Keratinocyte (primary cell): Measurements from ENCODE around the gene ALOX5AP. TPM values are rescaled to one million over a fixed set of nuclear protein-coding genes. Genes with fewer than 3 reads are reported as not detected.

ENCODE experiments used
- DNase-seq: peaks from one replicate; pipeline ENCODE4 v3.0.0-alpha.2; 2011; ENCODE audit warnings: low read depth, missing footprints, low spot score
- FAIRE-seq: peaks from 2 replicates; lab custom pipeline; 2011; peaks lifted over from hg19 to GRCh38; lab: Jason Lieb, UNC
- H2AFZ ChIP-seq: 2 replicates; pipeline ENCODE4 v1.6.0; 2012; ENCODE audit warnings: low read length, control low read depth, inconsistent platforms; ENCODE audit not compliant: control insufficient read depth
- H3K27ac ChIP-seq: 2 replicates; pipeline ENCODE4 v1.5.1; 2011; ENCODE audit warnings: low read length; ENCODE audit not compliant: control insufficient read depth, insufficient read depth
- H3K27me3 ChIP-seq: 3 replicates; pipeline ENCODE4 v1.6.0; 2011; ENCODE audit warnings: low read length; ENCODE audit not compliant: control insufficient read depth, insufficient read depth; ENCODE audit errors: extremely low read depth
- H3K36me3 ChIP-seq, 2 experiments: 2 replicates in 1 of 2; 3 replicates in 1 of 2; pipeline ENCODE4 v1.5.1; 2011; ENCODE audit warnings: low read length in 2 of 2, mild to moderate bottlenecking in 1 of 2; ENCODE audit not compliant: control insufficient read depth in 2 of 2, insufficient read depth in 2 of 2; ENCODE audit errors: extremely low read depth in 1 of 2
- H3K4me1 ChIP-seq: 3 replicates; pipeline ENCODE4 v1.5.1; 2011; ENCODE audit warnings: low read length; ENCODE audit not compliant: control insufficient read depth, insufficient read depth; ENCODE audit errors: extremely low read depth
- H3K4me2 ChIP-seq: 3 replicates; pipeline ENCODE4 v1.6.0; 2011; ENCODE audit warnings: low read depth, low read length; ENCODE audit not compliant: control insufficient read depth, insufficient read depth; ENCODE audit errors: extremely low read depth
- H3K4me3 ChIP-seq, 3 experiments: fragments of 200-600 bp in 1 of 3; sonication (generic) in 1 of 3; 2 replicates in 2 of 3; 3 replicates in 1 of 3; pipeline ENCODE4 v1.5.1; 2011 to 2016; ENCODE audit warnings: low read length in 3 of 3, mild to moderate bottlenecking in 3 of 3, control low read depth in 2 of 3, inconsistent platforms in 1 of 3, low read depth in 1 of 3, mixed read lengths in 1 of 3, mixed run types in 1 of 3, moderate library complexity in 1 of 3; ENCODE audit not compliant: control insufficient read depth in 2 of 3, insufficient read depth in 2 of 3; ENCODE audit errors: extremely low read depth in 1 of 3
- H3K79me2 ChIP-seq: 2 replicates; pipeline ENCODE4 v1.6.0; 2012; ENCODE audit warnings: low read length; ENCODE audit not compliant: control insufficient read depth, insufficient read depth
- H3K9ac ChIP-seq: 3 replicates; pipeline ENCODE4 v1.6.0; 2011; ENCODE audit warnings: low read length; ENCODE audit not compliant: control insufficient read depth, insufficient read depth; ENCODE audit errors: extremely low read depth
- H3K9me1 ChIP-seq: 3 replicates; pipeline ENCODE4 v1.6.0; 2011; ENCODE audit warnings: low read length; ENCODE audit not compliant: control insufficient read depth, insufficient read depth; ENCODE audit errors: extremely low read depth
- H3K9me3 ChIP-seq: 2 replicates; pipeline ENCODE4 v1.5.1; 2012; ENCODE audit warnings: low read depth, low read length; ENCODE audit not compliant: control insufficient read depth
- H4K20me1 ChIP-seq: 3 replicates; pipeline ENCODE4 v1.6.0; 2011; ENCODE audit warnings: low read length; ENCODE audit not compliant: control insufficient read depth, insufficient read depth; ENCODE audit errors: extremely low read depth
- EZH2 ChIP-seq: IDR thresholded peaks from one replicate; pipeline ENCODE4 v1.6.1; 2012; ENCODE audit warnings: inconsistent platforms, mild to moderate bottlenecking, low read length, moderate library complexity
- dilution Hi-C: fragments of 300-500 bp; cut with MboI; formaldehyde crosslinking; loops from one replicate; pipeline ENCODE4 v1.7.0; 2020; ENCODE audit warnings: low sequenced_read_pairs; ENCODE audit not compliant: extremely low pct_ligation_motif_present
- polyA plus RNA-seq, 5 experiments: library from polyadenylated mRNA; depleted of rRNA in 3 of 5; stranded (reverse) in 3 of 5; stranded (forward) in 1 of 5; unstranded in 1 of 5; fragments of >200 nt; gene quantifications; 1 replicate in 1 of 5; 2 replicates in 3 of 5; 3 replicates in 1 of 5; pipeline versions ENCODE4 v1.2.1 to v1.2.3, GENCODE V29; 2011 to 2012; ENCODE audit warnings: missing spikeins in 2 of 5, low read depth in 1 of 5, low replicate concordance in 1 of 5
- TF ChIP-seq, protein P1 (sequence below), 3 experiments: IDR thresholded peaks in 1 of 3; conservative IDR thresholded peaks in 1 of 3; optimal IDR thresholded peaks in 1 of 3; 2 replicates in 2 of 3; 3 replicates in 1 of 3; pipeline versions ENCODE3 to v1.5.1; 2011; ENCODE audit warnings: low read length in 3 of 3, mild to moderate bottlenecking in 3 of 3, moderate library complexity in 2 of 3, control low read depth in 1 of 3, inconsistent platforms in 1 of 3; ENCODE audit not compliant: insufficient read depth in 2 of 3; ENCODE audit errors: extremely low read depth in 1 of 3

ALOX5AP gene
- polyA plus RNA-seq, 1 donor (not counting 4 experiments of a cell fraction or from before 2014, with no cell fraction given), result 0.31 TPM

DNA sequence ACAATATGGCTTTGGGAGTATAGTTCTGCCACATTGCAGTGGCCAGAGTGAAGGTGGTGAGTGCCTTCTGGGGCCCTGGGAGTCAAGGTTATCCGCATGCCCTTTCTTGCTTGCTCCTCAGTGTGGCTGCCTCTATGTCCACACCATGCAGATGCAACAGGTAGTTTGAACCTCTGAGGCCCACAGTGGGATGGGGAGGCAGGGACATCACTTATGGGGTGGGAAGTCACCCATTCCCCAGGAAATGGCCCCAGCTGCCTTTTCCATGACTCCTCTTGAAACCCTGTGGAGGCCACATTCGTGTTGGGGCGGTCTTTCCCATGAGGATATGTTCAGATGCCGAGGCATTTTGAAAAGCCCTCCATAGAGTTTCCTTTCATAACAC is 20.0 kb upstream of the ALOX5AP start:
- no peak for FAIRE-seq
- Histone ChIP-seq H3K4me1 (peaks cover 16% of the 10 kb centered on the region), H3K9me3 (no peaks in the 10 kb centered on the region), H3K9ac (no peak overlapping the region), H2AFZ (no peak overlapping the region), H3K4me3 (no peak overlapping the region), H3K4me2 (no peak overlapping the region), H3K36me3 (no peaks in the 10 kb centered on the region), H3K27ac (no peak overlapping the region), H3K27me3 (no peaks in the 10 kb centered on the region), H3K9me1 (no peaks in the 10 kb centered on the region), H3K79me2 (no peaks in the 10 kb centered on the region), H4K20me1 (no peaks in the 10 kb centered on the region)
- dilution Hi-C loops, result no loop called here
- DNase-seq, result no peak
- TF ChIP-seq, protein P1, sequence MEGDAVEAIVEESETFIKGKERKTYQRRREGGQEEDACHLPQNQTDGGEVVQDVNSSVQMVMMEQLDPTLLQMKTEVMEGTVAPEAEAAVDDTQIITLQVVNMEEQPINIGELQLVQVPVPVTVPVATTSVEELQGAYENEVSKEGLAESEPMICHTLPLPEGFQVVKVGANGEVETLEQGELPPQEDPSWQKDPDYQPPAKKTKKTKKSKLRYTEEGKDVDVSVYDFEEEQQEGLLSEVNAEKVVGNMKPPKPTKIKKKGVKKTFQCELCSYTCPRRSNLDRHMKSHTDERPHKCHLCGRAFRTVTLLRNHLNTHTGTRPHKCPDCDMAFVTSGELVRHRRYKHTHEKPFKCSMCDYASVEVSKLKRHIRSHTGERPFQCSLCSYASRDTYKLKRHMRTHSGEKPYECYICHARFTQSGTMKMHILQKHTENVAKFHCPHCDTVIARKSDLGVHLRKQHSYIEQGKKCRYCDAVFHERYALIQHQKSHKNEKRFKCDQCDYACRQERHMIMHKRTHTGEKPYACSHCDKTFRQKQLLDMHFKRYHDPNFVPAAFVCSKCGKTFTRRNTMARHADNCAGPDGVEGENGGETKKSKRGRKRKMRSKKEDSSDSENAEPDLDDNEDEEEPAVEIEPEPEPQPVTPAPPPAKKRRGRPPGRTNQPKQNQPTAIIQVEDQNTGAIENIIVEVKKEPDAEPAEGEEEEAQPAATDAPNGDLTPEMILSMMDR (optimal IDR thresholded peaks at IDR 0.05 in 1 of 3, IDR thresholded peaks at IDR 0.05 in 1 of 3, conservative IDR thresholded peaks at IDR 0.05 in 1 of 3; ENCODE audit: extremely low read depth in 1 of 3, insufficient read depth in 2 of 3, low read length in 3 of 3), result no peak
- TF ChIP-seq EZH2, result no peak

DNA sequence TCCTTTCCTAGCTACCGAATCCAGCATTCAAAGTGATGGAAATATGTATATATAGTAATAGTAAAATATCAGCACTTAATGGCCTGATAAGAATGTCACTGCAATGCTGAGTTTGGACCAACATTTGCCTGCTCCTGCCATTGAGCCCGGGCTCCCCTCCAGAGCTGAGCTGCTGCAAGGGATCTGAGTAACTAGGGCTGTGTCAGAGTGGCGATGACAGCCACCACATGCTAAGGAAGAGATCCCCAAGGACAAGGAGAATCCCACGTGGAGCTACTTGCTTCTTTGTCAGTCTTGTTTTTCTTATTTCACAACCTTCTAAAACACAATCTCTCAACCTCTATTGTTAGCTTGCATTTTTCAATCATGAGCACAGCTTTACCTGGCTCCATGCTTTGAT is 19.5 kb upstream of the ALOX5AP start:
- dilution Hi-C loops, result no loop called here
- TF ChIP-seq, protein P1 (optimal IDR thresholded peaks at IDR 0.05 in 1 of 3, IDR thresholded peaks at IDR 0.05 in 1 of 3, conservative IDR thresholded peaks at IDR 0.05 in 1 of 3; ENCODE audit: extremely low read depth in 1 of 3, insufficient read depth in 2 of 3, low read length in 3 of 3), result no peak
- no peak for TF ChIP-seq EZH2

More for the DNA sequence above, 19.5 kb upstream of the ALOX5AP start:
- Histone ChIP-seq H3K27ac (no peak overlapping the region), H3K9me1 (no peaks in the 10 kb centered on the region), H3K4me3 (no peak overlapping the region), H3K27me3 (no peaks in the 10 kb centered on the region), H3K9ac (no peak overlapping the region), H3K36me3 (no peaks in the 10 kb centered on the region), H3K79me2 (no peaks in the 10 kb centered on the region), H4K20me1 (no peaks in the 10 kb centered on the region), H3K4me2 (no peak overlapping the region), H3K4me1 (peaks cover 16% of the 10 kb centered on the region), H2AFZ (no peak overlapping the region), H3K9me3 (no peaks in the 10 kb centered on the region)
- FAIRE-seq (peak; percentile 9), DNase-seq (no peak)
